Esophagus muscularis mucosa (tissue), 4 donors: Measurements from ENCODE around the gene ARHGEF40.

ENCODE experiments used
- EP300 ChIP-seq: sonication (generic); formaldehyde crosslinking; IDR thresholded peaks from one replicate; pipeline ENCODE4 v1.6.1; 2017; ENCODE audit warnings: antibody characterized with exemption
- POLR2A ChIP-seq: fragments of 450-650 bp; IDR thresholded peaks from one replicate; pipeline ENCODE4 v1.6.1; 2017; ENCODE audit warnings: antibody characterized with exemption, moderate library complexity, mild to moderate bottlenecking, low read depth
- TF ChIP-seq, protein P1 (sequence below), 3 experiments: fragments of 200-600 bp in 2 of 3; fragments of 450-650 bp in 1 of 3; sonication (generic) in 2 of 3; IDR thresholded peaks; one replicate each; pipeline ENCODE4 v1.5.1; 2017 to 2019; ENCODE audit warnings: antibody characterized with exemption in 3 of 3, mild to moderate bottlenecking in 2 of 3, moderate library complexity in 1 of 3

DNA sequence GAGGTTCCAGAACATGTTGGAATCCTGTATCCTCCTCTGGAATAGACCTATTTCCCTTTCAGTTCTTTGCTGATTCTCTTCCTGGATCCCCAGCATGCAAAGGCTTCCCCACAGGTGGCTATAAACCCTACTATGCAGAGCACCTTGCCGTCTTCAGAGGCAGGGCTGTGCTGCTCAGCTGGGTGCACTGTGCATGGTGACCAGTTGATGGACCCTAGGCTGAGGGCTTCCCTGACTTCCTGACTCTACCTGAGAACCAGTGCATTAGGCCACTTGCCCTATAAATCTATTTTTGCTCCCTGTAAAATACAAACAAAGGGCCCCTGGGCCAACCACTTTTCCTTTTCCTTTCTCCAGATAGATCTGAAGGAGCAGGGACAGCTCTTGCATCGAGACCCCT, 14.3 kb downstream of the ARHGEF40 start:
- TF ChIP-seq, protein P1, sequence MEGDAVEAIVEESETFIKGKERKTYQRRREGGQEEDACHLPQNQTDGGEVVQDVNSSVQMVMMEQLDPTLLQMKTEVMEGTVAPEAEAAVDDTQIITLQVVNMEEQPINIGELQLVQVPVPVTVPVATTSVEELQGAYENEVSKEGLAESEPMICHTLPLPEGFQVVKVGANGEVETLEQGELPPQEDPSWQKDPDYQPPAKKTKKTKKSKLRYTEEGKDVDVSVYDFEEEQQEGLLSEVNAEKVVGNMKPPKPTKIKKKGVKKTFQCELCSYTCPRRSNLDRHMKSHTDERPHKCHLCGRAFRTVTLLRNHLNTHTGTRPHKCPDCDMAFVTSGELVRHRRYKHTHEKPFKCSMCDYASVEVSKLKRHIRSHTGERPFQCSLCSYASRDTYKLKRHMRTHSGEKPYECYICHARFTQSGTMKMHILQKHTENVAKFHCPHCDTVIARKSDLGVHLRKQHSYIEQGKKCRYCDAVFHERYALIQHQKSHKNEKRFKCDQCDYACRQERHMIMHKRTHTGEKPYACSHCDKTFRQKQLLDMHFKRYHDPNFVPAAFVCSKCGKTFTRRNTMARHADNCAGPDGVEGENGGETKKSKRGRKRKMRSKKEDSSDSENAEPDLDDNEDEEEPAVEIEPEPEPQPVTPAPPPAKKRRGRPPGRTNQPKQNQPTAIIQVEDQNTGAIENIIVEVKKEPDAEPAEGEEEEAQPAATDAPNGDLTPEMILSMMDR (IDR thresholded peaks at IDR 0.05): no peak
- TF ChIP-seq POLR2A: no peak
- no peak for TF ChIP-seq EP300
